CD4-positive, alpha-beta T cell treated with Interleukin-17A for 4 hours (primary cell): Measurements from ENCODE around the gene RBM20.
A peak's percentile ranks its signal among the peaks of the same experiment; 100 is the strongest.
"Not testable (repeated sequence)": the region's sequence is repeated elsewhere in the genome, so short reads cannot be mapped to it uniquely, and the experiment has no call there.

Experiments
- DNase-seq: peaks from one replicate; pipeline ENCODE4 v3.0.0-alpha.2; 2020; ENCODE audit warnings: mixed read lengths

Gene RBM20

GRCh38 chr10:110744782-110745181 lies 100.6 kb downstream of the RBM20 start:
- no peak for DNase-seq

GRCh38 chr10:110746254-110746826 lies 102.2 kb downstream of the RBM20 start:
- DNase-seq = peak; percentile 68

DNA sequence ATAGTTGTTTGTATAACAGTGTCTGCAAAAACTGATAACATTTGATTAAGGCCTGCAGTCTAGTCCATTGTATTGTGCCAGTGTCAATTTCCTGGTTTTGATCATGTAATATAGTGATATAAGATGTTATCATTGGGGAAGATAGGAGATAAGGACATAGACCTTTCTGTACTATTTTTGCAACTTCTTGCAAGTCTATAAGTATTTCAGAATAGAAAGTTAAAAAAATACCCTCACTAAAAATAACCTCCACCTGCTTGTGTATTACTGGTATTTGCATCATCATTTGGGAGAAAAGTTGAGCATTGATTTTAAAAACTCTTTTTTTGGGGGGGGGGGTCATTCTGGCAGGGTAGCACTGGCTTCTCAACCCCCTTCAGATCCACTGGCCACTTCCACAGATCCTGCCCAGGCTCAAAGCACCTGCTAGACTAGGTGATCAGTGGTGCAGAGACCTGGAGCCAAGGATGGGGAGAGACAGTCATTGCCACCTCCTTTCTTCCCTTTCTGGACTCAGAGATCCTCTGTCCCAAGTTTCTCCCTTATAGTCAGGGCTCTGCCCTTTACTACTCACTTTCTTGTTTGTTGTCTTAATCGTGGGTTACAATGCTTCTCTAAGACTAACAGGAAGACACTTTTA lies 103.0 kb downstream of the RBM20 start:
- no peak for DNase-seq

DNA sequence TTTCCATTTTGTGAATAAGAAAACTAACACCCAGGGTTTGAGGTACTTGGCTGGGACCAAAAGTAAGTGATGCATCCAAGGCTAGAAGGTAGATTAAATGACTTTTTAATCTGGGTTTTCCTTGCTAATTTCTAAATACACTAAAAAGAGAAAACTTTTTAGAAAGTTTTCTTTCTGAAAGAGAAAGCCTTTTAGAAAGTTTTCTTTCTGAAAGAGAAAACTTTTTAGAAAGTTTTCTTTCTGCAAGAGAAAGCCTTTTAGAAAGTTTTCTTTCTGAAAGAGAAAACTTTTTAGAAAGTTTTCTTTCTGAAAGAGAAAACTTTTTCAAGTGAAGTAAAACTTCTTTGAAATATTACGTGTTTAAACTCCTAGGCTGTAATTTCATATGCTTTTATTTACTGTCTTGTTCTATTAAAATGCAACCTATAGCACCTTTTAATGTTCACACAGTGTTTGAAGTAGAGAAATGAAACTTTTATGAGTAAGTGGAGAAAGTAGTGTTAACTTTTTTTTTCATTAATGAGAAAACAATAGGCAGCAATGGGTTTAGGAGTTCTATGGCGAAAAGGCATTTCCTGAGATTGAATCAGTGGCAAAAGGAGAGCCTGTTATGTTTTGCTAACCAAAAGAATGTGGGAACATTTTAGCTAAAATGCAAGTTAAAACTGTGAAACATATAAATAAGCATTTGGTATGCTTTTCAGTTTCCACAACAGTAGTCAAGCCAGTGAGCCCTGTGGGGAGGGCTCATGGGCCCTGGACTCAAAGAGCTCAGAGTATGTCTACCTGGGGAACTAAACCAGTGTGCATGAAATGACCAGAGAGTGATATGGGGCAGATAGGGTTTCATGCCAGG lies 103.7 kb downstream of the RBM20 start:
- DNase-seq = no peak

- no peak for DNase-seq
Measured at GRCh38 chr10:110748970-110749369, 104.8 kb downstream of the RBM20 start.

- DNase-seq = peak; percentile 22
Measured at GRCh38 chr10:110750931-110751330, 106.8 kb downstream of the RBM20 start.

- DNase-seq = no peak
Measured at GRCh38 chr10:110751850-110752249, 107.7 kb downstream of the RBM20 start.

GRCh38 chr10:110753462-110753861 lies 109.3 kb downstream of the RBM20 start:
- no peak for DNase-seq

DNA sequence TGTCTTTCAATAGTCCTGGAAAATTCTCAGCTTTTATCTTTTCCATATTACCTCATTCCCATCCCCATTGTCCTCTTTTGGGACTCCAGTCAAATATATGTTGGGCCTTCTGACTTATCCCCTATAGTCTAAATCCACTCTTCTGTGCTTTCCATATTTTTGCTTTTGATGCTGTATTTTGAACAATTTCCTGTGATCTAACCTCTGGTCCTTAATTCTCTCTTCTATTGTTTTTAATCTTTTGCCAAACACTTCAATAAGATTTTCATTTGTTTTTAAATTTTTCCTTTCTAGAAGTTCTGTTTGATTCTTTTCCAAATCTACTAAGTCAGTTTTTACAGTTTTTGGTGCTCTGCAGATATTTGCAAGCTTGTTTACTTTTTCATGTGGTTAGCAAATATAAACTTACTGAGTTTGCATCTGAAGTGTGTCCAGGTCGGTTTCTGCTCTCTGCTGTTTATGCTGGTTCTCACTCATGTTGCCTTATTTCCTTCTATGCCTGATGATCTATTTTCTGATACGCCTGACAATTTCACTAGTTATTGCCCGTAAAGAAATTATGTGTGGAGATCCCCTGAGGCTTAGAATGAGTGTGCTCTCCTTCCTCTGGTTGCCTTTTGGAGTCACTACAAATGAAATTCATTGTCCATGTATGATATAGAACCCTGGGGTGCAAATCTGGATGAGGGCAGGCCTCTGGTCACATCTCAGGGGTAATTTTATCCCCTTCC lies 110.4 kb downstream of the RBM20 start:
- DNase-seq = no peak

DNA sequence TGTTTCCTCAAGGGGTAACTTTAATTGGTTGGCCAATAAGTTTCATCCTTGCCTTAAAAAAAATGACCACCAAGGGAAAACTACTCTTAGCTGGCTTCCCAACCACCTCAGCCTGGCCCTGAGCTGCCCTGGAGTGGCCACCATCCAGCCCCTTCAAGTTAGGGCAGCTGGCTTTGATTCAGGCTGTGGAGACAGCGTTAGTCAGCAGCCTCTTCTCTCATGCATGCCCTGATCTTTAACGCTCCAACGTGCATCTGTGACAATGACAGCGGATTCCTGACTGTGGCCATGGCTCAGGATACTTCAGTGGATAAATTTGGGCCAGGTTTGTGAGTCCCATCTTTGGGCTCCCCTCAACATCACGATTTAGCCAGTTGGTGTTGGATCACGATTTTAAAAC lies 111.6 kb downstream of the RBM20 start:
- DNase-seq = no peak

DNA sequence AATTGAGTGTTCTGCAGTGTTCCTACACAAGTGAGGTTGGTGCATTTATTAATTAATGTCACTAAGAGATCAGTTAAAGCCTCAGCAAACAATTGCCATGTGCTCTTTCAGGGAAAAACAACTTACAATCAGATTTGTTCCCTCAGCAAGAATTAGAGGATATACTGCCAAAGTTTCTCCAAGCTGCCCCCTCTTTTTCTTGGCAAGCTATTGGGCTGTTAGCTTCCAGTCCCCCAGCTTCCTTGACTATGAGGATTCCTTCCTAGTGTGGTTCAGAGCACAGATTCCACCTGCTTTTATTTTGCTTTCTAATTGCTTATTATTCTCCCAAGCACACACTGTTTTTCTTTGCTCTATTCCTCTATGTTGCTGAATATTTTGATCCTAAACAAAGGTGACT lies 112.7 kb downstream of the RBM20 start:
- DNase-seq = no peak

DNA sequence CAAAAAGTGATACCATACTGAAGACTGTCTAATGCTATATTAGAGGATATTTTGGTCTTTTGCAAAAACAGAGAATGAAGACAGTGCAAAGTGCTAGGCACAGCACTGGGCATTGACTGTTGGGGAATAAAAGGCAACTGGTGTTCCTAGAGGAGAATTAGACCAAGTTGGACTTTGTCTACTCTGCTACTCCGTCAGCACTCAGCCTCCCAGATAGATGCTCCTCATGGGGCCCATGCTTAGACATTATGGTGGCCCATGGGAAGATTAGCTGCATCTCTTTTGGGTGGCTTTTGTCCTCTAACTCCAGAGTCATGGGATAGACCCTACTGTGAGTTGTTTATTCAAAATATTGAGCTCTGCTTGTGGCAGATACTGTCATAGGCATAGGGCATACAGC lies 113.5 kb downstream of the RBM20 start:
- DNase-seq = no peak

DNA sequence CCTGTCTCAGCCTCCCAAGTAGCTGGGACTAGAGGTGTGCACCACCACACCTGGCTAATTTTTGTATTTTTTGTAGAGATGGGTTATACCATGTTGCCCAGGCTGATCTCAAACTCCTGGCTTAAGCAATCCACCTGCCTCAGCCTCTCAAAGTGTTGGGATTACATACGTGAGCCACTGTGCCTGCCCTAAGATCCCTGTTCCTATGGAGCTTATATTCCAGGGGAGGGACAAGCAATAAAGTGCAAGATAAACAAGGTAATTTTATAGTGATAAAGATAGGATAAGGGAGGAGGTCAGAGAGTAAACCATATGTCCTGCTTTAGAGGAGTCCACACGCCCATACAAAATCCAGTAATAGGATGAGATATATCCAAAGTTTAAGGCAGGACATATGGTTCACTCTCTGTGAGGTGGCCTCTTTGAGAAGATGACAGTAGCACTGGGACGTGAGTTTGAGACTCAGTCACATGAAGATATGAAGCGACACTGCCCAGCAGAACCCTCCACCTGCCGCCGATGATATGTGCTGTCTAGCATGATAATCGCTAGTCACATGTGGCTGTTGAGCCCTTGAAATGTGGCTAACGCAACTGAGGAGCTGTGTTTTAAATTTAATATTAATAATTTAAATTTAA lies 114.1 kb downstream of the RBM20 start:
- DNase-seq = no peak

DNA sequence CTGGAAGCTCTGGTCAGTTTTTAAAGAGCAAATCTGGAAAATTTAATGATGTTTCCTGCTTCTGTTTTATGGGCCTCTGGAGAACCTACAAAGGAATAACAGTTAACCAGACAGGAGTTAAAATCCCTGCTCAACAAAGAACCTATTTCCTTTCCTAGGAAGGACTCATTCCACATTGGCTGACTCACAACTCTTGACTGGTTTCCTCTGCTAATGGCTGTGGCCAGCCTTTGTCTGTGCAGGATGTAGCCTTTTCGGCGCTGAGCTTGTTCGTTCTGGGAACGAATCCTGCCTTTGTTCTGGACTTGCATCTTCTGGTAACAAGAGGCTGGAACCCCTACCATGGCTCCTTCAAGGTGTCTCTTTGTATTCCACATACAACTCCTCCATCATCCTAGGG lies 114.8 kb downstream of the RBM20 start:
- no peak for DNase-seq

- no peak for DNase-seq
Measured at GRCh38 chr10:110759523-110759922, 115.4 kb downstream of the RBM20 start.

- no peak for DNase-seq
Measured at GRCh38 chr10:110762109-110762848, 118.1 kb downstream of the RBM20 start.

GRCh38 chr10:110762849-110763211 lies 118.7 kb downstream of the RBM20 start:
- DNase-seq = no peak

GRCh38 chr10:110764378-110764777 lies 120.2 kb downstream of the RBM20 start:
- DNase-seq = no peak

- DNase-seq = no peak
Measured at GRCh38 chr10:110764793-110765512, 120.8 kb downstream of the RBM20 start.

DNA sequence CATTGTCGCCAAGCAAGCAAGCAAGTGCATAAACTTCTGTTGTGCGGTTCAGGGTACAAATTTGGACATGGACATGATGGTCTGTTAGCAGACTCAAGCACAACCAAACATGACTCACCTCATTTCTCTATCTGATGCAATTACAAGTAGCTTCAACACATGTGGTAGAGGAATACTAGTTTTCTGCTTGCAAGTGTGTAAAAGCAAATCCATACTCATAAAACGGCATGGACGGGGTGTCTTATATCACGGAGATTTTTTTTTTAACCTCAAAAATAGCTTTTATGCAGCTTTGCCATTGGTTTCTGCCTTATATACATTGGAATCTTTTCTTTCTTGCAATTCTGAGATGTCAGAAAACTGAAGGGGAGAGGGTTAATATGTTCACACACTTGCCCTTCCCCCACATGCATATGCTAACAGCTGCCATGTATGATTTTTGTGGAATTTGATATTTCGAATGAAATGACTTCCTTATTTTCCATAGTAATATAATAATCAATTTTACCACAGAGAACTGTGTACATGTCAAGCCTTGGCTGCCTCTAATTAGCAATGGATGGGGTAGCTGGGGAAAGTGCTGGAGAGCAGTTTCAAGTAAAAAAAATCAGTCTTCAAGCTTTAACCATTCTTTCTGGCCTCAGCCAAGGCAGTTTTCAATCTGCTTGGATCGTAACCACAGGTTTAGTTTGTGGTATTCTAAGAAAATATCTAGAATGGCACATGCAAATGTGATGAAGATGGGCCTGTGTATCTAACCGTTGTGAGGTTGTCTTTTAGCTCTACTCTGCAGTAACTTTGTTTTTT lies 121.6 kb downstream of the RBM20 start:
- no peak for DNase-seq

DNA sequence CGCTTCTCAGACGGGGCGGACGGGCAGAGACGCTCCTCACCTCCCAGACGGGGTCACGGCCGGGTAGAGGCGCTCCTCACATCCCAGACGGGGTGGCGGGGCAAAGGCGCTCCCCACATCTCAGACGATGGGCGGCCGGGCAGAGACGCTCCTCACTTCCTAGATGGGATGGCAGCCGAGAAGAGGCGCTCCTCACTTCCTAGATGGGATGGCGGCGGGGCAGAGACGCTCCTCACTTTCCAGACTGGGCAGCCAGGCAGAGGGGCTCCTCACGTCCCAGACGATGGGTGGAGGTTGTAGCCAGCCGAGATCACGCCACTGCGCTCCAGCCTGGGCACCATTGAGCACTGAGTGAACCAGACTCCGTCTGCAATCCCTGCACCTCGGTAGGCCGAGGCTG lies 123.5 kb downstream of the RBM20 start:
- DNase-seq = not testable (repeated sequence)
